Esophagus squamous epithelium (tissue), 5 donors: ENCODE results near the gene KIRREL2. TPM values are rescaled to one million over a fixed set of nuclear protein-coding genes. Genes with fewer than 3 reads are reported as not detected.

ENCODE experiments used
- DNase-seq: peaks from one replicate; lab custom pipeline; 2025; lab: John Stamatoyannopoulos, UW
- H3K27ac ChIP-seq, 4 donors: fragments of 200-600 bp; sonication (generic); one replicate each; pipeline ENCODE4 v1.5.1; 2016 to 2019; ENCODE audit warnings: mild to moderate bottlenecking in 1 of 4
- H3K27me3 ChIP-seq, 4 donors: fragments of 200-600 bp; sonication (generic); 1 replicate in 3 of 4; 2 replicates in 1 of 4; pipeline versions ENCODE4 v1.5.1 to v1.6.0; 2017 to 2021; ENCODE audit warnings: antibody characterized with exemption in 1 of 4
- H3K36me3 ChIP-seq, 3 donors: fragments of 200-600 bp; sonication (generic); one replicate each; pipeline ENCODE4 v1.5.1; 2016 to 2019
- H3K4me1 ChIP-seq, 3 donors: fragments of 200-600 bp; sonication (generic); one replicate each; pipeline ENCODE4 v1.5.1; 2017 to 2019
- H3K4me3 ChIP-seq, 4 donors: fragments of 200-600 bp; sonication (generic); 1 replicate in 3 of 4; 2 replicates in 1 of 4; pipeline ENCODE4 v1.5.1; 2016 to 2019; ENCODE audit warnings: mild to moderate bottlenecking in 2 of 4, moderate library complexity in 1 of 4
- H3K9me3 ChIP-seq, 3 donors: fragments of 200-600 bp; sonication (generic); one replicate each; pipeline ENCODE4 v1.5.1; 2016 to 2019
- CTCF ChIP-seq, 6 experiments: fragments of 450-650 bp in 4 of 6; fragments of 200-600 bp in 2 of 6; sonication (generic) in 2 of 6; IDR thresholded peaks; one replicate each; pipeline ENCODE4 v1.5.1; 2016 to 2019; ENCODE audit warnings: antibody characterized with exemption in 6 of 6, mild to moderate bottlenecking in 4 of 6, moderate library complexity in 4 of 6
- POLR2A ChIP-seq, 4 donors: fragments of 450-650 bp; IDR thresholded peaks; one replicate each; pipeline ENCODE4 v1.6.1; 2017; ENCODE audit warnings: antibody characterized with exemption in 4 of 4, mild to moderate bottlenecking in 4 of 4, moderate library complexity in 3 of 4
- WGBS, 2 donors: methylation state at CpG; one replicate each; pipeline ENCODE4 v1.1.5; 2018; 5-methylcytosine and 5-hydroxymethylcytosine counted together
- intact Hi-C: fragments of 100-400 bp; cut with DNase I; formaldehyde crosslinking; loops from one replicate; pipeline ENCODE4 v1.15.0; 2022
- small RNA-seq, 4 donors: library from RNA; depleted of rRNA; stranded (forward); fragments of <200 nt; gene quantifications; one replicate each; pipeline ENCODE3, GENCODE V24; 2016
- total RNA-seq, 4 donors: library from RNA; depleted of rRNA; stranded (reverse); fragments of >200 nt; gene quantifications; one replicate each; pipeline ENCODE4 v1.1.0, GENCODE V29; 2016
- donor health status: DM: yes; HTN: yes; CAD: no.

KIRREL2 gene
- total RNA-seq, 4 donors from 2014 or later, result 0.57 TPM; not detected in 3

- intact Hi-C loops, result no loop called here
- Histone ChIP-seq H3K4me1 (peaks cover 0 to 15% (median 9%) of the 10 kb centered on the region in 3 donors), H3K27ac (peak overlapping the region in 1 of 4 donors; percentile 28), H3K9me3 (no peaks in the 10 kb centered on the region), H3K36me3 (no peaks in the 10 kb centered on the region), H3K27me3 (no peaks in the 10 kb centered on the region), H3K4me3 (no peak overlapping the region)
- TF ChIP-seq CTCF (IDR thresholded peaks at IDR 0.05) (no peak), POLR2A (IDR thresholded peaks at IDR 0.05) (no peak)
- DNase-seq, result no peak
- 76 to 83% methylated on average over 1 to 3 of the region's 3 CpGs for WGBS, 2 donors
Observed at GRCh38 chr19:35911173-35911572, 54.5 kb downstream of the KIRREL2 start.

- H3K9me3 ChIP-seq, result no peaks in the 10 kb centered on the region
- H3K27ac ChIP-seq, result peak overlapping the region in 1 of 4 donors; percentile 28
- peaks cover 0 to 9% (median 3%) of the 10 kb centered on the region in 3 donors for H3K4me1 ChIP-seq
- H3K4me3 ChIP-seq, result no peak overlapping the region
- H3K36me3 ChIP-seq, result no peaks in the 10 kb centered on the region
- no peak for DNase-seq
- intact Hi-C loops, result no loop called here
- H3K27me3 ChIP-seq, result no peaks in the 10 kb centered on the region
- no peak for TF ChIP-seq CTCF (IDR thresholded peaks at IDR 0.05)
- TF ChIP-seq POLR2A (IDR thresholded peaks at IDR 0.05), result no peak
- 9 to 37% methylated on average over 3 to 5 of the region's 5 CpGs for WGBS, 2 donors
Observed at GRCh38 chr19:35911790-35912189, 55.1 kb downstream of the KIRREL2 start.

DNA sequence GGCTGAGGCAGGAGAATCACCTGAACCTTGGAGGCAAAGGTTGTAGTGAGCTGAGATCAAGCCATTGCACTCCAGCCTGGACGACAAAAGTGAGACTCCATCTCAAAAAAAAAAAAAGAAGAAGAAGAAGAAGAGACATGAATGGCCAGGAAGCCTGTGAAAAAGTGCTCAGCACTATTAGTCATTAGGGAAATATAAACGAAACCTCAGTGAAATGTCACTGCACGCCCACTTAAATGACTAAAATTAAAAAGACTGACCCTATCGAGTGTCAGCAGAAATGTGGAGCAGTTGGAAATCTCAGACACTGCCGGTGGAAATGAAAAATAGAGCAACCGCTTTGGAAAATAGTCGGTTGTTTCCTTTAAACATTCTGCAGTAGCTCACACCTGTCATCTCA is 56.9 kb downstream of the KIRREL2 start:
- no peak overlapping the region for H3K27ac ChIP-seq
- WGBS, 2 donors, result 20 to 21% methylated on average over 7 of the region's 7 CpGs
- peaks cover 0 to 6% (median 3%) of the 10 kb centered on the region in 3 donors for H3K4me1 ChIP-seq
- H3K27me3 ChIP-seq, result no peaks in the 10 kb centered on the region
- H3K4me3 ChIP-seq, result no peak overlapping the region
- H3K36me3 ChIP-seq, result no peaks in the 10 kb centered on the region
- no peak for DNase-seq
- intact Hi-C loops, result no loop called here
- no peak for TF ChIP-seq POLR2A (IDR thresholded peaks at IDR 0.05)
- TF ChIP-seq CTCF (IDR thresholded peaks at IDR 0.05), result no peak
- no peaks in the 10 kb centered on the region for H3K9me3 ChIP-seq

GRCh38 chr19:35915443-35915842 is 58.7 kb downstream of the KIRREL2 start:
- Histone ChIP-seq H3K27ac (no peak overlapping the region), H3K36me3 (no peaks in the 10 kb centered on the region), H3K9me3 (no peaks in the 10 kb centered on the region), H3K27me3 (peaks cover 0 to 6% (median 0%) of the 10 kb centered on the region in 4 donors), H3K4me1 (peaks cover 0 to 6% (median 3%) of the 10 kb centered on the region in 3 donors), H3K4me3 (no peak overlapping the region)
- intact Hi-C loops, result no loop called here
- no peak for DNase-seq
- WGBS, 2 donors, result 55 to 60% methylated on average over 3 of the region's 3 CpGs
- TF ChIP-seq POLR2A (IDR thresholded peaks at IDR 0.05) (no peak), CTCF (IDR thresholded peaks at IDR 0.05) (no peak)

Small RNA genes lying within 50 kb of the gene (small RNA-seq; reads per million reads assigned to genes)
- 0 reads per million in 4 donors for gene RN7SL402P

Other genes starting within 250 kb of the KIRREL2 start
- 10 to 100 TPM in 2 of 4 donors, 1 to 10 TPM in 2; 3.5 to 11.5 (median 10.6) TPM for gene HAUS5, start 244.2 kb upstream of the KIRREL2 start, total RNA-seq
- 10 to 100 TPM; 52.1 to 59.1 (median 53.0) TPM for gene RBM42, start 227.9 kb upstream of the KIRREL2 start, total RNA-seq
- under 1 TPM in 2 of 4 donors, not detected in 2; 0.31 to 0.44 TPM for gene ETV2, start 215.2 kb upstream of the KIRREL2 start, total RNA-seq
- gene COX6B1, start 208.6 kb upstream of the KIRREL2 start, total RNA-seq, result 100 to 1,000 TPM; 582 to 942 (median 761) TPM
- gene UPK1A, start 190.4 kb upstream of the KIRREL2 start, total RNA-seq, result 10 to 100 TPM in 1 of 4 donors, 1 to 10 TPM in 2, not detected in 1; 4.6 to 18.7 (median 9.8) TPM
- gene ZBTB32, start 152.4 kb upstream of the KIRREL2 start, total RNA-seq, result under 1 TPM in 1 of 4 donors, not detected in 3; 0.38 TPM
- gene KMT2B, start 138.9 kb upstream of the KIRREL2 start, total RNA-seq, result 10 to 100 TPM in 3 of 4 donors, 1 to 10 TPM in 1; 7.5 to 33.7 (median 15.6) TPM
- 1 to 10 TPM in 3 of 4 donors, under 1 TPM in 1; 0.87 to 4.8 (median 4.3) TPM for gene IGFLR1, start 114.5 kb upstream of the KIRREL2 start, total RNA-seq
- gene U2AF1L4, start 111.5 kb upstream of the KIRREL2 start, total RNA-seq, result 10 to 100 TPM; 10.2 to 19.0 (median 17.5) TPM
- gene PSENEN, start 111.3 kb upstream of the KIRREL2 start, total RNA-seq, result 10 to 100 TPM; 23.3 to 33.9 (median 32.3) TPM
- gene LIN37, start 108.3 kb upstream of the KIRREL2 start, total RNA-seq, result 10 to 100 TPM in 2 of 4 donors, 1 to 10 TPM in 2; 5.7 to 13.4 (median 9.5) TPM
- gene HSPB6, start 99.9 kb upstream of the KIRREL2 start, total RNA-seq, result 10 to 100 TPM in 1 of 4 donors, 1 to 10 TPM in 3; 1.7 to 21.9 (median 3.6) TPM
- 1 to 10 TPM; 3.7 to 9.7 (median 8.6) TPM for gene PROSER3, start 98.7 kb upstream of the KIRREL2 start, total RNA-seq
- gene ARHGAP33, start 81.3 kb upstream of the KIRREL2 start, total RNA-seq, result 1 to 10 TPM; 1.3 to 8.4 (median 2.3) TPM
- gene PRODH2, start 44.1 kb upstream of the KIRREL2 start, total RNA-seq, result not detected
- gene NPHS1, start 4.4 kb upstream of the KIRREL2 start, total RNA-seq, result not detected
- 1 to 10 TPM in 1 of 4 donors, under 1 TPM in 2, not detected in 1; 0.44 to 1.7 (median 0.76) TPM for gene APLP1, start 11.7 kb downstream of the KIRREL2 start, total RNA-seq
- gene NFKBID, start 43.6 kb downstream of the KIRREL2 start, total RNA-seq, result 10 to 100 TPM in 2 of 4 donors, 1 to 10 TPM in 2; 4.0 to 29.4 (median 11.6) TPM
- gene HCST, start 45.6 kb downstream of the KIRREL2 start, total RNA-seq, result 1 to 10 TPM in 1 of 4 donors, not detected in 3; 1.3 TPM
- 10 to 100 TPM in 3 of 4 donors, 1 to 10 TPM in 1; 4.5 to 95.9 (median 33.8) TPM for gene TYROBP, start 51.4 kb downstream of the KIRREL2 start, total RNA-seq
- gene LRFN3, start 79.5 kb downstream of the KIRREL2 start, total RNA-seq, result 10 to 100 TPM in 1 of 4 donors, 1 to 10 TPM in 3; 5.6 to 12.4 (median 7.5) TPM
- 10 to 100 TPM; 17.6 to 40.1 (median 29.6) TPM for gene SDHAF1, start 138.3 kb downstream of the KIRREL2 start, total RNA-seq
- under 1 TPM in 3 of 4 donors, not detected in 1; 0.26 to 0.95 (median 0.57) TPM for gene SYNE4, start 151.9 kb downstream of the KIRREL2 start, total RNA-seq
- gene ALKBH6, start 157.3 kb downstream of the KIRREL2 start, total RNA-seq, result 10 to 100 TPM; 14.6 to 28.6 (median 18.8) TPM
- gene CLIP3, start 176.0 kb downstream of the KIRREL2 start, total RNA-seq, result 10 to 100 TPM in 1 of 4 donors, 1 to 10 TPM in 2, under 1 TPM in 1; 0.80 to 15.3 (median 2.7) TPM
- gene THAP8, start 197.4 kb downstream of the KIRREL2 start, total RNA-seq, result 1 to 10 TPM; 2.8 to 4.8 (median 3.6) TPM
- 1 to 10 TPM; 1.1 to 4.8 (median 3.5) TPM for gene WDR62, start 198.0 kb downstream of the KIRREL2 start, total RNA-seq